Smooth muscle cell (in vitro differentiated cells): ENCODE measurements around the gene A1BG. TPM values are rescaled to one million over a fixed set of nuclear protein-coding genes. Genes with fewer than 3 reads are reported as not detected.
A peak's percentile ranks its signal among the peaks of the same experiment; 100 is the strongest.

ENCODE experiments used
- DNase-seq: peaks from one replicate; lab custom pipeline; 2025; ENCODE audit not compliant: unreplicated experiment; lab: John Stamatoyannopoulos, UW
- H2AFZ ChIP-seq: fragments of 200-600 bp; sonication (generic); 2 replicates; pipeline ENCODE4 v1.6.0; 2016; ENCODE audit warnings: antibody characterized with exemption, low read depth, mild to moderate bottlenecking
- H3F3A ChIP-seq: fragments of 200-600 bp; sonication (generic); 2 replicates; pipeline ENCODE4 v1.6.0; 2017; ENCODE audit warnings: antibody characterized with exemption, low read depth
- H3K27ac ChIP-seq: fragments of 200-600 bp; sonication (generic); 2 replicates; pipeline ENCODE4 v1.5.1; 2016; ENCODE audit warnings: low read depth, mild to moderate bottlenecking
- H3K27me3 ChIP-seq: fragments of 200-600 bp; sonication (generic); 2 replicates; pipeline ENCODE4 v1.6.1; 2016; ENCODE audit warnings: low read depth, mild to moderate bottlenecking
- H3K36me3 ChIP-seq: fragments of 200-600 bp; sonication (generic); 2 replicates; pipeline ENCODE4 v1.5.1; 2016; ENCODE audit warnings: low read depth
- H3K4me1 ChIP-seq: fragments of 200-600 bp; sonication (generic); 2 replicates; pipeline ENCODE4 v1.5.1; 2016; ENCODE audit warnings: low read depth
- H3K4me2 ChIP-seq: fragments of 200-600 bp; sonication (generic); 2 replicates; pipeline ENCODE4 v1.6.0; 2016; ENCODE audit warnings: mild to moderate bottlenecking
- H3K4me3 ChIP-seq: fragments of 200-600 bp; sonication (generic); 2 replicates; pipeline ENCODE4 v1.5.1; 2016; ENCODE audit warnings: mild to moderate bottlenecking
- H3K79me2 ChIP-seq: fragments of 200-600 bp; sonication (generic); 2 replicates; pipeline ENCODE4 v1.6.0; 2016; ENCODE audit warnings: low read depth, mild to moderate bottlenecking
- H3K9ac ChIP-seq: fragments of 200-600 bp; sonication (generic); 2 replicates; pipeline ENCODE4 v1.6.0; 2016; ENCODE audit warnings: low read depth
- H3K9me3 ChIP-seq: fragments of 200-600 bp; sonication (generic); replicated peaks from 2 replicates; pipeline ENCODE4 v1.5.1; 2016; ENCODE audit warnings: low read depth
- H4K20me1 ChIP-seq: fragments of 200-600 bp; sonication (generic); 2 replicates; pipeline ENCODE4 v1.6.0; 2016; ENCODE audit warnings: low read depth
- WGBS: methylation state at CpG from one replicate; pipeline ENCODE4 v1.1.7; 2016; ENCODE audit warnings: low lambda C conversion rate; 5-methylcytosine and 5-hydroxymethylcytosine counted together
- polyA plus RNA-seq: library from polyadenylated mRNA; unstranded; fragments of >200 nt; fragmentation: Nextera tagmentation; extraction: Ambion mirVana; gene quantifications from 2 replicates; pipeline ENCODE4 v1.2.1, GENCODE V29; 2016
- total RNA-seq: library from RNA; depleted of rRNA; stranded (reverse); fragments of >200 nt; gene quantifications from 2 replicates; pipeline ENCODE4 v1.2.3, GENCODE V29; 2014
- TF ChIP-seq, protein P1 (sequence below): fragments of 200-600 bp; sonication (generic); IDR thresholded peaks from 2 replicates; pipeline ENCODE4 v1.5.1; 2017; ENCODE audit warnings: borderline replicate concordance, mild to moderate bottlenecking, antibody characterized with exemption; ENCODE audit not compliant: insufficient read depth, poor library complexity, severe bottlenecking

A1BG gene
- total and polyA plus RNA-seq, 2 experiments from 2014 or later = 77.8 to 133 TPM

DNA sequence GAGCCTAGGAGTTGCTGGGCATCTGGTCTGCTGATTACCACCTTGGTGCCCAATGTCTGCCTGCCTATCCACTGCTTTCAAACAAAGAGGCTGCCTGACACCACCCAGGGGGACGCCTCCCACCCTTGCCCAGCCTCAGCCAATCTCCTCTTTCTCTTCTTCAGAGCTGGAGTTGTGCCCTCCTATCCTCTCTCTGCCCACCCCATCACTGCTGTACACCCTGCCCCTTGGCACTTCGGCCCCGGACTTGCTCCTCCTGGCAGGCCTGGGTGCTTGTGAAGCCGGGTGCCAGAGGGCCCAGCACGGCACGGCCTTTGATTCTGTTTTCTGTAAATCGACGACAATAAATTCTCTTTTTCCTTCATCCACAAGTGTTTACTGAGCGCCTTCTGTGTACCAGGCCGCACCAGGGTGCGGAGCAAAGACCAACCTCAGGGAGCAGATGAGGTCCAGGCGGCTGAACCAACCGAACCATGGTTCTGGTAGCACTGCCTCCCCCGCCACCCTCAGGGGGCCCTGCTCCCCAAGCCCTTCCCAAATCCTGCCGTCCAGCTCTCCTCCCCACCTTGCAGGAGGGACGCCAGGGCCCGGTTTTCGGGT, 47.1 kb upstream of the A1BG start:
- DNase-seq = no peak
- peaks cover 6% of the 10 kb centered on the region for H3K79me2 ChIP-seq
- WGBS = 78% methylated on average over 17 of the region's 18 CpGs
- TF ChIP-seq, protein P1, sequence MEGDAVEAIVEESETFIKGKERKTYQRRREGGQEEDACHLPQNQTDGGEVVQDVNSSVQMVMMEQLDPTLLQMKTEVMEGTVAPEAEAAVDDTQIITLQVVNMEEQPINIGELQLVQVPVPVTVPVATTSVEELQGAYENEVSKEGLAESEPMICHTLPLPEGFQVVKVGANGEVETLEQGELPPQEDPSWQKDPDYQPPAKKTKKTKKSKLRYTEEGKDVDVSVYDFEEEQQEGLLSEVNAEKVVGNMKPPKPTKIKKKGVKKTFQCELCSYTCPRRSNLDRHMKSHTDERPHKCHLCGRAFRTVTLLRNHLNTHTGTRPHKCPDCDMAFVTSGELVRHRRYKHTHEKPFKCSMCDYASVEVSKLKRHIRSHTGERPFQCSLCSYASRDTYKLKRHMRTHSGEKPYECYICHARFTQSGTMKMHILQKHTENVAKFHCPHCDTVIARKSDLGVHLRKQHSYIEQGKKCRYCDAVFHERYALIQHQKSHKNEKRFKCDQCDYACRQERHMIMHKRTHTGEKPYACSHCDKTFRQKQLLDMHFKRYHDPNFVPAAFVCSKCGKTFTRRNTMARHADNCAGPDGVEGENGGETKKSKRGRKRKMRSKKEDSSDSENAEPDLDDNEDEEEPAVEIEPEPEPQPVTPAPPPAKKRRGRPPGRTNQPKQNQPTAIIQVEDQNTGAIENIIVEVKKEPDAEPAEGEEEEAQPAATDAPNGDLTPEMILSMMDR = no peak
- H3K9me3 ChIP-seq = no peaks in the 10 kb centered on the region
- H4K20me1 ChIP-seq = no peaks in the 10 kb centered on the region
- H3K4me2 ChIP-seq = peak overlapping the region; percentile 92
- H3K36me3 ChIP-seq = no peaks in the 10 kb centered on the region
- H2AFZ ChIP-seq = no peak overlapping the region
- no peaks in the 10 kb centered on the region for H3K27me3 ChIP-seq
- H3K9ac ChIP-seq = peak overlapping the region; percentile 25
- H3K4me1 ChIP-seq = peaks cover 13% of the 10 kb centered on the region
- H3K27ac ChIP-seq = no peak overlapping the region
- H3K4me3 ChIP-seq = peak overlapping the region; percentile 55
- no peaks in the 10 kb centered on the region for H3F3A ChIP-seq

DNA sequence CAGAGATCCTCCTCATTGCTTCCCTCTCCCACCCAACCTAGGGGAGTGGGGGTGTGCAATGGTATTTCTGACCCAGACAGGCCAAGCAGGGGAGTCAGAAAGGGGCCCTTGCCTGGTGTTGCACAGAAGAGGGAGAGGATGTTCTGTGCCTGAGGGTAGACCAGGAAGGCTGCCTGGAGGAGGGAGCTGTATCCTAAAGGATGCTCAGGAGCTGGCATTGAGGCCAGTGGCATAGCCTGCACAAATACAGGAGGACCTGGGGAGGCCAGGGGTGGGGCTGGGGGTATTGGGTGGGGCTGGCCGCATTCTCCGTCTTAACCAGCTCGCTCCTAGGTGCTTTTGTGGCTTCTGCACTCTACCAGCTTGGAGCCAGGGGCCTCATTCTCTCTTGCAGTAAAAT, 46.6 kb upstream of the A1BG start:
- TF ChIP-seq, protein P1 = no peak
- H3K27ac ChIP-seq = no peak overlapping the region
- 100% methylated on average over 3 of the region's 3 CpGs for WGBS

DNA sequence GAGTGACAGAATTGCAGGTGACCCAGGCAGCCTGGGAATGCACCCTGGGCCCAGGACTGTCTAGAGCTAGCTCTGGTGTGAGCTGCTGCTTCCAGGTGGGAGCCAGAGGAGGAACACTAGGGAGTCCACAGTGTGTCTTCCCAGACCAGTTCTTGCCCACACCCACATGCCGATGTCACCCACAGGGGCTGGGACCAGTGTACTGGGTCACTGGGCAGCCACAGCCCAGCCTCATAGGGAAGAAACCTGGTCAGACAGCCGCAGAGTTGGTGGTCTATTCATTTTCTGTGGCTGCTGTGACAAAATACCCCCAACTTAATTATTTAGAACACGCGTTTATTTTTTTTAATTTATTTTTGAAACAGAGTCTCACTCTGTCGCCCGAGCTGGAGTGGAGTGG, 45.3 kb upstream of the A1BG start:
- no peak for DNase-seq
- H3K27ac ChIP-seq = no peak overlapping the region
- H3K9me3 ChIP-seq = no peaks in the 10 kb centered on the region
- H4K20me1 ChIP-seq = peaks cover 15% of the 10 kb centered on the region
- H3K79me2 ChIP-seq = peaks cover 6% of the 10 kb centered on the region
- 94% methylated on average over 6 of the region's 6 CpGs for WGBS
- peaks cover 13% of the 10 kb centered on the region for H3K4me1 ChIP-seq
- no peaks in the 10 kb centered on the region for H3K36me3 ChIP-seq
- TF ChIP-seq, protein P1 = no peak
- no peak overlapping the region for H3K9ac ChIP-seq
- H3K4me2 ChIP-seq = no peak overlapping the region
- H3F3A ChIP-seq = no peaks in the 10 kb centered on the region
- no peak overlapping the region for H2AFZ ChIP-seq
- H3K27me3 ChIP-seq = no peaks in the 10 kb centered on the region
- no peak overlapping the region for H3K4me3 ChIP-seq

More for the DNA sequence above, 46.6 kb upstream of the A1BG start:
- no peaks in the 10 kb centered on the region for H3K9me3 ChIP-seq
- H3K27me3 ChIP-seq = no peaks in the 10 kb centered on the region
- no peak overlapping the region for H3K4me3 ChIP-seq
- no peak overlapping the region for H2AFZ ChIP-seq
- H4K20me1 ChIP-seq = peaks cover 1% of the 10 kb centered on the region
- peaks cover 6% of the 10 kb centered on the region for H3K79me2 ChIP-seq
- peaks cover 13% of the 10 kb centered on the region for H3K4me1 ChIP-seq
- no peaks in the 10 kb centered on the region for H3F3A ChIP-seq
- no peak for DNase-seq
- peak overlapping the region; percentile 92 for H3K4me2 ChIP-seq
- no peak overlapping the region for H3K9ac ChIP-seq
- H3K36me3 ChIP-seq = no peaks in the 10 kb centered on the region

DNA sequence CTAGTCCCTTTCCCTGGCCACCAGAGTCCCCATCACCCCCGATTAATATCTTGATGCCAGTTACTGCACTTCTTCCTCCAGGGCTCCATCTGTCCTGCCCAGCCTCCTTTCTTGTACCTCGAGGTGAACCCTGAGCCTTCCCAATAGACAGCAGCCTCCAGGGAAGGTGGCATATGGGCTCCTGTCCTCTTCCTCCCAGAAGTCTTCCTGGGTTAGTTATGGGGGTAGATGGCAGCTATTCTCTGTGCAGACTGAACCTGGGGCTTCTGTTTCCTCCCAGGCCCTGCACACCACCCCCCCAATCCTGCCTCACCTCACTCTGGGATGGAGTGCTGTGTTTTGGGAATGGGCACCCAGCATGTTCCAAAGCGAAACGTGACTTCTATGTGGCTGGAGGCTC, 44.8 kb upstream of the A1BG start:
- WGBS = 97% methylated on average over 4 of the region's 4 CpGs
- Histone ChIP-seq H3K9ac (no peak overlapping the region), H3F3A (no peaks in the 10 kb centered on the region), H3K36me3 (no peaks in the 10 kb centered on the region), H3K27ac (no peak overlapping the region), H3K4me2 (no peak overlapping the region), H3K79me2 (peaks cover 6% of the 10 kb centered on the region), H3K27me3 (no peaks in the 10 kb centered on the region), H3K4me3 (no peak overlapping the region), H3K9me3 (no peaks in the 10 kb centered on the region), H2AFZ (no peak overlapping the region), H3K4me1 (peaks cover 13% of the 10 kb centered on the region), H4K20me1 (peaks cover 19% of the 10 kb centered on the region)
- TF ChIP-seq, protein P1 = no peak
- no peak for DNase-seq
